Caco-2 (cell line): ENCODE measurements around the gene CNIH3. TPM values are rescaled to one million over a fixed set of nuclear protein-coding genes. Genes with fewer than 3 reads are reported as not detected.

Source experiments
- BruUV-seq: library from RNA; stranded (reverse); fragments of 400-500 nt; replicated peaks from 2 replicates; lab custom pipeline; 2021; lab: Mats Ljungman, UMichigan
- CTCF ChIA-PET: fragments of 300-600 bp; sonication (Branson Sonifier 250); formaldehyde crosslinking; loops from one replicate; lab custom pipeline; 2022; ENCODE audit warnings: antibody characterized with exemption; lab: Charles Lee
- POLR2A ChIA-PET: fragments of 300-600 bp; sonication (Branson Sonifier 250); formaldehyde crosslinking; loops from one replicate; lab custom pipeline; 2022; ENCODE audit warnings: antibody characterized with exemption; lab: Charles Lee
- DNase-seq, 2 experiments: peaks; one replicate each; pipeline versions ENCODE4 v3.0.0 to v3.0.0-alpha.2; 2020 to 2022
- H3K27me3 ChIP-seq: replicated peaks from 2 replicates; pipeline ENCODE4 v1.6.0; 2011; ENCODE audit warnings: low read length; ENCODE audit not compliant: control insufficient read depth, insufficient read depth
- H3K36me3 ChIP-seq: 2 replicates; pipeline ENCODE4 v1.5.1; 2011; ENCODE audit warnings: low read length; ENCODE audit not compliant: control insufficient read depth, insufficient read depth
- H3K4me1 ChIP-seq: fragments of 250-450 bp; sonication (Bioruptor Pico); 2 replicates; pipeline ENCODE4 v1.5.1; 2020; ENCODE audit warnings: mild to moderate bottlenecking
- H3K4me3 ChIP-seq: 2 replicates; pipeline ENCODE4 v1.5.1; 2011; ENCODE audit warnings: low read depth, mild to moderate bottlenecking, control low read depth, low read length
- H3K9me3 ChIP-seq: fragments of 250-450 bp; sonication (Bioruptor Pico); 2 replicates; pipeline ENCODE4 v1.5.1; 2020; ENCODE audit warnings: mild to moderate bottlenecking, moderate library complexity
- H3K27ac Mint-ChIP-seq: one replicate; pipeline ENCODE4 v1.8.0; 2022; ENCODE audit warnings: mixed read lengths; ENCODE audit not compliant: unreplicated experiment
- H3K27me3 Mint-ChIP-seq: one replicate; pipeline ENCODE4 v1.8.0; 2022; ENCODE audit warnings: mixed read lengths; ENCODE audit not compliant: insufficient read depth, unreplicated experiment
- H3K36me3 Mint-ChIP-seq: one replicate; pipeline ENCODE4 v1.8.0; 2022; ENCODE audit warnings: mild to moderate bottlenecking, mixed read lengths; ENCODE audit not compliant: insufficient read depth, unreplicated experiment
- H3K4me1 Mint-ChIP-seq: one replicate; pipeline ENCODE4 v1.8.0; 2022; ENCODE audit warnings: low read depth, mixed read lengths; ENCODE audit not compliant: unreplicated experiment
- H3K4me3 Mint-ChIP-seq: one replicate; pipeline ENCODE4 v1.8.0; 2022; ENCODE audit warnings: mild to moderate bottlenecking, moderate library complexity, mixed read lengths; ENCODE audit not compliant: unreplicated experiment
- H3K9me3 Mint-ChIP-seq: one replicate; pipeline ENCODE4 v1.8.0; 2022; ENCODE audit warnings: mixed read lengths; ENCODE audit not compliant: unreplicated experiment
- intact Hi-C: fragments of 100-400 bp; cut with micrococcal nuclease; formaldehyde crosslinking; loops from one replicate; pipeline ENCODE4 v1.10.0; 2022; ENCODE audit not compliant: unreplicated experiment
- total RNA-seq: library from RNA; stranded (reverse); gene quantifications from 2 replicates; pipeline ENCODE4 v1.2.3, GENCODE V29; 2022
- TF ChIP-seq, protein P1 (sequence below), 2 experiments: fragments of 200-600 bp in 1 of 2; IDR thresholded peaks; 1 replicate in 1 of 2; 2 replicates in 1 of 2; pipeline versions ENCODE4 v1.5.1 to v1.8.0; 2011 to 2022; ENCODE audit warnings: antibody characterized with exemption in 1 of 2, control low read depth in 1 of 2, inconsistent platforms in 1 of 2, low read depth in 1 of 2, low read length in 1 of 2, mild to moderate bottlenecking in 1 of 2, moderate library complexity in 1 of 2; ENCODE audit not compliant: insufficient read depth in 1 of 2, severe bottlenecking in 1 of 2, unreplicated experiment in 1 of 2

CNIH3 gene
- total RNA-seq, 1 experiment from 2014 or later, result 2.2 TPM

DNA sequence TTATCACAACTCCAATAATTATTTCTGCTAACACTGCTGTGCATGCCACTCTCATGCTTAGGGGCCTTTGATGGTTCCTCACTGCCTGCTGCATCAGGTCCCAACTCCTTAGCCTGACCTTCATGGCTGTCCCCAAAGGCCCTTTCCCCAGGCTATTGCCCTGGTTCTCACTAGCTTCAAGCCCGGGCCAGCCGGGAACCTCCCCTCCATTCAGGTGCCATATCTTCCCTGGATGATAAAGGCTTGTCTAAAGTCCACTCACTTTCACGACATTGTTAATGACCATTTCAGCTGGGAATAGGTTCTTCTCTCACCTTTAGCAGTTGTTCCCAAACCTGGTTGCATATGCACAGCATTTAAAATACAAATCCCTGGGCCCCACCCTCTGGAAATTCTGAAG is 95.8 kb downstream of the CNIH3 start:
- CTCF ChIA-PET, result no interaction called here
- POLR2A ChIA-PET, result no interaction called here

DNA sequence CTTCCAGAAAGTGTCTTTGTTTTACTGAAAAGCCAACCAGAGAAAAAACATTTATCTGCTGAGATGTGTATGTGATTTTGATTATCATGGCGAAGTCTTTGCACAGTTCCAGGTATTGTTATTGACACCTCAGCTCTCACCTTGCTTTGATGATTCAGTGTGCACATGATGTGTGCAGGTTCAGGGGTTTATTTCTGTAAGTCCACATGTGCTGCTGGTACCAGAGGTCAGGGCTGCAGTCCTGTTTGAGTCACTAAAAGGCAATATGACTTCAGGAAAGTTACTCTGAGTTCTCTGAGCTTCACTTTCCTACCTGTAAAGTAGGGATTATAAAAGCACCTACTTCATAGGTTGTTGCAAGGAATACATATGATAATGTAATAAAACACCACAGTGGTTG is 97.1 kb downstream of the CNIH3 start:
- no peak overlapping the region for H3K4me3 Mint-ChIP-seq
- H3K36me3 Mint-ChIP-seq, result no peaks in the 10 kb centered on the region
- peaks cover 27% of the 10 kb centered on the region for H3K27me3 Mint-ChIP-seq
- Histone ChIP-seq H3K27me3 (no peaks in the 10 kb centered on the region), H3K9me3 (no peaks in the 10 kb centered on the region), H3K4me1 (no peaks in the 10 kb centered on the region), H3K36me3 (no peaks in the 10 kb centered on the region), H3K4me3 (no peak overlapping the region)
- ChIA-PET POLR2A (no interaction called here), CTCF (interaction anchor here (0.5 kb wide), 1 partner anchor 24 kb away, joined by 4 read pairs; no protein-coding TSS in a partner anchor)
- no peaks in the 10 kb centered on the region for H3K9me3 Mint-ChIP-seq
- TF ChIP-seq, protein P1, sequence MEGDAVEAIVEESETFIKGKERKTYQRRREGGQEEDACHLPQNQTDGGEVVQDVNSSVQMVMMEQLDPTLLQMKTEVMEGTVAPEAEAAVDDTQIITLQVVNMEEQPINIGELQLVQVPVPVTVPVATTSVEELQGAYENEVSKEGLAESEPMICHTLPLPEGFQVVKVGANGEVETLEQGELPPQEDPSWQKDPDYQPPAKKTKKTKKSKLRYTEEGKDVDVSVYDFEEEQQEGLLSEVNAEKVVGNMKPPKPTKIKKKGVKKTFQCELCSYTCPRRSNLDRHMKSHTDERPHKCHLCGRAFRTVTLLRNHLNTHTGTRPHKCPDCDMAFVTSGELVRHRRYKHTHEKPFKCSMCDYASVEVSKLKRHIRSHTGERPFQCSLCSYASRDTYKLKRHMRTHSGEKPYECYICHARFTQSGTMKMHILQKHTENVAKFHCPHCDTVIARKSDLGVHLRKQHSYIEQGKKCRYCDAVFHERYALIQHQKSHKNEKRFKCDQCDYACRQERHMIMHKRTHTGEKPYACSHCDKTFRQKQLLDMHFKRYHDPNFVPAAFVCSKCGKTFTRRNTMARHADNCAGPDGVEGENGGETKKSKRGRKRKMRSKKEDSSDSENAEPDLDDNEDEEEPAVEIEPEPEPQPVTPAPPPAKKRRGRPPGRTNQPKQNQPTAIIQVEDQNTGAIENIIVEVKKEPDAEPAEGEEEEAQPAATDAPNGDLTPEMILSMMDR (IDR thresholded peaks at IDR 0.05; ENCODE audit: insufficient read depth in 1 of 2, low read depth in 1 of 2, low read length in 1 of 2, severe bottlenecking in 1 of 2, unreplicated experiment in 1 of 2), result no peak
- intact Hi-C loops, result no loop called here
- H3K27ac Mint-ChIP-seq, result no peak overlapping the region
- no peak for DNase-seq
- no TSS peak for BruUV-seq
- no peaks in the 10 kb centered on the region for H3K4me1 Mint-ChIP-seq

More for the DNA sequence above, 95.8 kb downstream of the CNIH3 start:
- TF ChIP-seq, protein P1 (IDR thresholded peaks at IDR 0.05; ENCODE audit: insufficient read depth in 1 of 2, low read depth in 1 of 2, low read length in 1 of 2, severe bottlenecking in 1 of 2, unreplicated experiment in 1 of 2), result no peak
- H3K36me3 ChIP-seq, result no peaks in the 10 kb centered on the region
- Mint-ChIP-seq H3K4me3 (no peak overlapping the region), H3K4me1 (no peaks in the 10 kb centered on the region), H3K27ac (no peak overlapping the region), H3K36me3 (no peaks in the 10 kb centered on the region), H3K9me3 (no peaks in the 10 kb centered on the region), H3K27me3 (peaks cover 27% of the 10 kb centered on the region)
- DNase-seq, result no peak
- no peaks in the 10 kb centered on the region for H3K27me3 ChIP-seq
- H3K4me1 ChIP-seq, result no peaks in the 10 kb centered on the region
- no TSS peak for BruUV-seq
- no peak overlapping the region for H3K4me3 ChIP-seq
- intact Hi-C loops, result no loop called here
- no peaks in the 10 kb centered on the region for H3K9me3 ChIP-seq

DNA sequence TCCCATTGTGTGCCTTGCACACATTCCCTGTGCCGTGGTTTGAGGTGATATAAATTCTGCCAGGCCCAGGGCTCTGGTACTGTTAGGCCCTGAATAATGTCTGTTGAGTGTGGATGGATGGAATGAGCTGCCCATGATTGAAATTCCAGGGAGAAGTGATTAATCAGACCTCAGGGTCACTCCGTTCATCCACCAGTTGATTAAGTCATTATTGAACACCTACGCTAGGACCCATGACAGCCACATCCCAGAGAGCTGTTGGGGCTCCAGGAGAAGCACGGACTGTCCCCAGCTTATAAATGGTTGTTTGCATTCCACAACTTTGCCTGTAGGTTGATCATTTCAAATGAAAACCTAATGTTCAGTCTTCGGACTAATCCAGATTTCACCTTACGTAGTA is 98.4 kb downstream of the CNIH3 start:
- no peaks in the 10 kb centered on the region for H3K36me3 ChIP-seq
- Mint-ChIP-seq H3K27me3 (peaks cover 24% of the 10 kb centered on the region), H3K27ac (no peak overlapping the region), H3K36me3 (no peaks in the 10 kb centered on the region), H3K4me1 (no peaks in the 10 kb centered on the region), H3K4me3 (no peak overlapping the region), H3K9me3 (no peaks in the 10 kb centered on the region)
- DNase-seq, result no peak
- CTCF ChIA-PET, result interaction anchor here (0.6 kb wide), 1 partner anchor 327 kb away, joined by 4 read pairs; no protein-coding TSS in a partner anchor
- H3K9me3 ChIP-seq, result no peaks in the 10 kb centered on the region
- H3K4me1 ChIP-seq, result no peaks in the 10 kb centered on the region
- H3K27me3 ChIP-seq, result no peaks in the 10 kb centered on the region
- intact Hi-C loops, result no loop called here
- no peak overlapping the region for H3K4me3 ChIP-seq
- BruUV-seq, result no TSS peak
- TF ChIP-seq, protein P1 (IDR thresholded peaks at IDR 0.05; ENCODE audit: insufficient read depth in 1 of 2, low read depth in 1 of 2, low read length in 1 of 2, severe bottlenecking in 1 of 2, unreplicated experiment in 1 of 2), result no peak
- POLR2A ChIA-PET, result no interaction called here
